ENCODE measurements around the gene IGBP1.
"Not testable (repeated sequence)": the region's sequence is repeated elsewhere in the genome, so short reads cannot be mapped to it uniquely, and the experiment has no call there.

The IGBP1 gene

DNA sequence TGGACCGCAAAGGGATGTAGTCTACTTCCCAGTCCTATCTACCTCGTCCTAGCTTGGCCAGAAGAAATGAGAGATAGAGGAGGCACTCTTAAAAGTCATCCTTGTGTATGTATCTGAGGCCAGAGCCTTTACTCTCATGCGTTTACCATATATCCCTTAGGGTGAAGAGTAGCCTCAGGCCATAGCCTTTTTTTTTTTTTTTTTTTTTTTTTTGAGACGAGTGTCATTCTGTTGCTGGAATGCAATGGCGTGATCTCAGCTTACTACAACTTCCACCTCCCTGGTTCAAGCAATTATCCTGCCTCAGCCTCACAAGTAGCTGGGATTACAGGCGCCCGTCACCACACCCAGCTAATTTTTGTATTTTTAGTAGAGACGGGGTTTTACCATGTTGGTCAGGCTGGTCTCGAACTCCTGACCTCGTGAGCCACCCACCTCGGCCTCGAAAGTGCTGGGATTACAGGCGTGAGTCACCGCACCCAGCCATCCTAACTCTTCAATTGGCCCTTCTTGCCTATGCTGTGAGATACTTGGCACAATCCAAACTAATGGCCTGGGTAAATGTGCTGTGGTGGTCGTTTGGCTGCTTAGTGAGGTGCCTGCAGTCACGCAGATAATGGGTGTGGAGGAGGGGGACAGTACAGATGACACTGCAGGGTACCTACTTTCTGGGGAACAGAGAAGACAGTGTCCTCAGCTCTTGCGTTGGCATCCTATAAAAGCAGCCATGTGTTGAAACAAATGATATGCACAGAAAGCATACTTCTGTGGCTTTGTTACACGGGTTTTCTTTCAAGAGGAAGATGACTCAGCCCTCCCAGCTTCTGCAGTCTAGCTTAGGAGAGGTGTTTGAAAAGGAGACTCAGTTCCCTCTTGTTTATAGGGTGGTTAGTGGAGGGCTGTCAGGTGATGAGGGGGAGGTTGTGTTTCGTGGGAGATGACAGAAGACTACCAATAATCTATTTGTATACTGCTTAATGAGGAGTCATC lies 33.6 kb downstream of the IGBP1 start:
- no peak for DNase-seq (ENCODE audit: low read depth, low spot score)
- H3K27ac ChIP-seq, result no peak overlapping the region

DNA sequence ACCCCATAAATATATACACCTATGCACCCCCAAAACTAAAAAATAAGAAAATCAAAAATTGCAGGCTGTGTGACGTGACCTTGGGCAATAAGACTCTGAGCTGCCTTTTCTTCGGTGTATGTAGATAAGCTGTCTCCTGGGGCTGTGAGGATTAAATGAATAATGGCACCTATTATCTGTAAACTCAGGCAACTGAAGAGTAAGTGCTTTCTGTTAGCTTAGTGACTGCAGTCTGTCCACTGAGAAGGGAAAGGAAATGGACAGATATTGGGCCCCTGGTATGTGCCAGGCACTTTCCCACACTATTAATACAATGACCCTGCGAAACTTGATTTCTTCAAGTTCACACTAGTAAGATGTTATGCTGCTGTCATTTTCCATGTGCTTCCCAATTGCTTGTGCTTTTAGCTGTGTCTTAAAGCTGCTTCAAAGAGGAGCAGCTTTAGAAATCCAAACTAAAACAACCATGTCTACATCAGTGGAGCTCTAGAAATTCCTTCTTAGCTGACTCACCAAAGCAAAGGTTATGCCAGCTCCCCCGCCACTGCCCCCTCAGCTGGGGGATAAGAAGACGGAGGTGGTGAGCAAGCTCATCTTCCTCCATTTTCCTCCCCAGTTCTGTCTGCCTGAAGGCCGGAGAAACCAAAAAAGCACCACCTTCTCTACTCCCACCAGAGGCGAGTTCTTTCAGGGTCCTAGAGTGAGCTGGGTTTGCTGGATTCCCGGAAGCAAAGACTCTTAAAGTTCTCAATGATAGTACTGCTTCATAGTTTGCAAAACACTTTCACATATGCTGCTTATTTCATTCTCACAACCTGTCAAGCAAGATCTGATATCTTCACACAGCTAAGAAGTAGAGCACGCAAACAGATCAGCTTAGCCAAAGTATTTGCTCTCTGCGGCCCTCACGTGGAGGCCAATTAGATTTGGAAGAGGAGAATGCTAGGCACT lies 35.3 kb downstream of the IGBP1 start:
- no peak for DNase-seq (ENCODE audit: low read depth, low spot score)
- H3K27ac ChIP-seq, result peak overlapping the region; percentile 3

DNA sequence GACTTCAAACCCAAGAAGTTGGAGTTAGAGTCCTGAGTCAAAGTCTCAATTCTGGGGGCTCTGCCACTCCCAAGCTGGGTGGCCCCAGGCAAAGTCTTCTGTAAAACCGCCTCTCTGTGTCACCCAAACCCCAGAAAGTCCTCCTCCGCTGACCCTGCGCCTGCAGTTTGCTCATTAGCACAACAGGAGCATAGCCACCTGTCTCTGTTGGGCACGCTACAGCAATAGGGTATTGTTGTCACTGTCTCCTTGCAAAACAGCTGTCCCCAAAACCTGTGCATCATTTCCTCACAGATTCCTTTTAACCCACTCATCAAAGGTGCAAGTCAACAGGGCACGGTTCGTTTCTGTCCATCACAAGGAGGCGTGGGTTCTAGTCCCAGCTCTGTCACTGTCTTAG lies 36.0 kb downstream of the IGBP1 start:
- DNase-seq (ENCODE audit: low read depth, low spot score), result no peak
- no peak overlapping the region for H3K27ac ChIP-seq

DNA sequence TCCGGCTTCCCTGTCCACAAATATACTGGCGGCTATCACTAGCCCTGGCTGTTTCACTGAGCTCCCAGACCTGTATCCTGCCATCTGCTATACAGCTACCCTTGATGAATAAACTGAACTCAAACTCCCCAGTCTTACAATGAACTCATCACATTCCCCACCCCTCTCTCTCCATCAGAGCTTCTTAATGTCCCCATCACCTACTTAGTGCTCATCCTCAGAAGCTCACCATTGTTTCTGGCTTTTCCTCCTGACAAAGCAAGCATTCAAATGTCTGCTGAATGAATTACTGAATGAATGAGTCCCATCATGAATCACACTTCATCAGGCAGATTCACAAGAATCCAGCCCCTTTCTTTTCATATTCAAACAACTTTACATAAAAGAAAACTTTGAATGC lies 38.4 kb downstream of the IGBP1 start:
- no peak for DNase-seq (ENCODE audit: low read depth, low spot score)

DNA sequence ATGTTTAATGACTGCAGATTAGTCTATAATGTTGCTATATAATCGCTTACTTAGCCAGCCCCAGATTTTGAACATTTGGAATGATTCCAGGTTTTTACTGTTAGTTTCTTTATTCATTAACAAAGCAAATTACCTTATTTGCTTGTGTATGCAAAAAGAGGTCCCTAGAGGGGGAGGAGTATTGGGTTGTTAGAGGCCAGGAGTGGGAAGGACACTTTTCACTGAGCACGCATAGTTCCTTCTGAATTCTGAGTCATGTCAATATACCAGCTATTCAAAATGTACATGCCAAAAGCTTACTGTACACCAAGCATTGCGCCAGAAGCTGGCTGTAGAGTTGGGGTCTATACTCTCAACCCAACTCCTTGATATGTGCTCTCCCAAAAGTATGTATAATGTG lies 39.0 kb downstream of the IGBP1 start:
- no peak overlapping the region for H3K27ac ChIP-seq
- no peak for DNase-seq (ENCODE audit: low read depth, low spot score)

More for the DNA sequence above, 38.4 kb downstream of the IGBP1 start:
- H3K27ac ChIP-seq, result no peak overlapping the region

DNA sequence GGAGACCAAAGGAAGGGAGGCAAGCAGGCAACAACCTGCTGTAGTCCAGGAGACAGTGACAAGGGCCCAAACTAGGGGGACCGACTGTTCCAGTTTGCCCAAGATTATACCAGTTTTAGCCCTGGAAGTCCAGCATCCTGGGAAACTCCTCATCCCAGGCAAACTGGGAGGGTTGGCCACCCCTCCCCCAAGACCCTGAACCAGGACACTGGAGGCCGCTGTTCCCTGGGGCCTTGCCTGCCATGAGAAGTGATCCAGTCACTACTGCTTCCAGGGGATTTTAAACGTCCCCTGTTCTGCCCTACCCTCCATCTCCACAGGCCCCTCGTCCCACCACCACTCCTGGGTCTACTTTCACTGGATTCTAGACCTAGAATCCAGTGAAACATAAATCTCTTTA lies 39.7 kb downstream of the IGBP1 start:
- DNase-seq (ENCODE audit: low read depth, low spot score), result no peak
- no peak overlapping the region for H3K27ac ChIP-seq

DNA sequence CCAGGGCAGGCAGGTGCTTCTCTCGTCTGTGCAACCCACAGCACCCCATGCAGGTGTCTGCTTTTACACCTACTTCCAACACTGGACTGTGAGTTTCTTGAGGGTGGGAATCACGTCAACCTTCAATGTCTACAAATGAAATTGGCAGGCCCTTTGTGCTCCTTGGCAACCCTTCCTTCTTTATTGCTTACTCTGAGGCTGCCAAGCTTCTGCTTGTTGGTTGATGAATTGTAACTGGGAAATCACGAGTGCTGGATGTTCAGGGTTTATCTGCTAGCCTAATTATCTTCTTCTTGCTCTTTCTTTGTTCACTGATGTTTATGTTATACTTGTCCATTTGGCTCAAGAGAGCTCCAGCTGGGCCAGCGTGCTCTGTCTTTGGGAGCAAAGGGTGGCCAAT lies 41.5 kb downstream of the IGBP1 start:
- DNase-seq (ENCODE audit: low read depth, low spot score), result no peak
- no peak overlapping the region for H3K27ac ChIP-seq

DNA sequence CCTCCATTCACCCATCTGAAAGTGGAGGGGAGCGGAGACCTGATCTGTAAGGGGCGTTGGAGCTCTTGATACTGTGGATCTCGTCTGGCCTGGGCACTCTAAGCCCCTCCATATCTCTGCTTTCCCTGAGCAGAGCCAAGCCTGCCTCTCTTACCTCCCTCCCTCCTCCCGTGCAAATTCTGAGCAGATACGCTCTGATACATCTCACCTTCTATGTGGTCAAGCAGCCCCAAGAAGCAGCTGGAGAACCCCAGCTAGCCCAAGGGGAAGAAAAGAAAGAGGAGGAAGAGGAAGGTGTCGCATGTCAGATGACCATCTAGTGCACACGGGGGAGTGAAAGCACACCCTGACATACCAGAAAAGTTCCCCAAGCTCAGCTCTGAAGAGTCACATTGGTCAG lies 42.1 kb downstream of the IGBP1 start:
- no peak for DNase-seq (ENCODE audit: low read depth, low spot score)
- H3K27ac ChIP-seq, result no peak overlapping the region

DNA sequence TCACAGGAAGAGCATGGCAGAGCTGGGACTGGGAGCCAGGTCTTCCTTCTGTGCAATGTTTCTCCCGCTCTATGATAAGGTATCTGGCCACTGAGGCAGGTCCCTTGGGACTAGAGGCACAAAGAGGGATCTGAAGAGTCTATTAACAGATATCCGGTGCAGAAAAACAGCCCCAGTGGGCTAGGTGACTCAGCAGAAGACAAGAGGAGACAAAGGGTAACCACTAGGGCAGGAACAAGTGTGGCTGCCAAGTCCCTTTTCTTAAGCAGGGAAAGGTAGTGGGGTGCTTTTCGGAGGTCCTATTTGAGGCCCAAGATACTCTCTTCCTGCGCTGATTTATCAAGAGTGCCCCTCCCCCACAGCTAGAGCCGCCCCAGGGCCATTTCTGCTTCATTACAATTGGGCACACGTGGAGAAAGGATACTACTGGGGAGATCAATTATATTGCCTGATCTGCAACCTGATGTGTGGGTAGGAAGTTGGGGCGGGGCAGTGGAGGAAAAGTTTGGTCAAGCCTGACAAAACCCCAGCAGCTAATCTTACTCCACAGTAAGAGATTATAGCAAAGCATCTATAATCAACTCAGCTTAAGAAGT lies 43.8 kb downstream of the IGBP1 start, which contains the start of gene DGAT2L6:
Gene DGAT2L6 (plus strand): TSS at position 546 of the 596 bp plus-strand sequence. CDS start 100 bp downstream, outside the sequence.
- no peak within 1 kb of the TSS for H3K27ac ChIP-seq
- no peak for DNase-seq (ENCODE audit: low read depth, low spot score)

DNA sequence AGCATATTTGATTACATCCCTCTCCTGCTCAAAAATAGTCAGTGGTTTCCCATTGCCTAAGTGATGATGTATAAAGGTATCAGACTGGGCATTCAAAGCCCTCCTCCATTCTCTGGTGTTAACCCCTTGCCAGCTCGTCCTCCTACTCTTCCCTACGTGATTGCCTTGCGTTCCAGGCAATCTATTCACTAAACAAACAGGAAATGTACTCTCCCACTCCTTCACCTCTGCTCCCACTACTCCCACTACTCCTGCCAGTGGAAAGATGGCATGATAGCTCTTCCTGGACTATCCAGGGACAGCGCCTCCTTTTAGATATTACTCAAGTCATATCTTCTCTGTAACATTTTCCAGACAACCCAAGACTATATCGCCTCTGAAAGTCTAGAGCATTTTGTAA lies 49.8 kb downstream of the IGBP1 start:
- H3K27ac ChIP-seq, result no peak overlapping the region
- no peak for DNase-seq (ENCODE audit: low read depth, low spot score)

DNA sequence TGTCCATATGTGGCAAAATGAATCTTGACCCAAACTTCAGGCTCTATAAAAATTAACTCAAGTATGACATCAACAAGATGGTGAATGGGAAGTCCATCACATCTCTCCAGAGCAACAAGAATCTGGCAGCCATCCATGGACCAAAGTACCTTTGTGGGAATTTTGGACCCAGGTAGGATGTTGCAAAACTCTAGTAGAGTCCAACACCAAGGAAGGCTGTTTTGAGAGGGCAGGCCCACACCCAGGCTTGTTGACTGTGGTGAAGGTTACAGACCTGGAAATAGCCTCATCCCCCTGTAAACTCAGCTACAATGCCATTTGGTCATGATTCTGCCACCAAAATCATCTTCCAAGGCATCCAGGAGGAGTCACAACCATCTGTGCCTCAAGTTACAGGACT lies 57.0 kb downstream of the IGBP1 start:
- DNase-seq (ENCODE audit: low read depth, low spot score), result no peak
- H3K27ac ChIP-seq, result no peak overlapping the region

DNA sequence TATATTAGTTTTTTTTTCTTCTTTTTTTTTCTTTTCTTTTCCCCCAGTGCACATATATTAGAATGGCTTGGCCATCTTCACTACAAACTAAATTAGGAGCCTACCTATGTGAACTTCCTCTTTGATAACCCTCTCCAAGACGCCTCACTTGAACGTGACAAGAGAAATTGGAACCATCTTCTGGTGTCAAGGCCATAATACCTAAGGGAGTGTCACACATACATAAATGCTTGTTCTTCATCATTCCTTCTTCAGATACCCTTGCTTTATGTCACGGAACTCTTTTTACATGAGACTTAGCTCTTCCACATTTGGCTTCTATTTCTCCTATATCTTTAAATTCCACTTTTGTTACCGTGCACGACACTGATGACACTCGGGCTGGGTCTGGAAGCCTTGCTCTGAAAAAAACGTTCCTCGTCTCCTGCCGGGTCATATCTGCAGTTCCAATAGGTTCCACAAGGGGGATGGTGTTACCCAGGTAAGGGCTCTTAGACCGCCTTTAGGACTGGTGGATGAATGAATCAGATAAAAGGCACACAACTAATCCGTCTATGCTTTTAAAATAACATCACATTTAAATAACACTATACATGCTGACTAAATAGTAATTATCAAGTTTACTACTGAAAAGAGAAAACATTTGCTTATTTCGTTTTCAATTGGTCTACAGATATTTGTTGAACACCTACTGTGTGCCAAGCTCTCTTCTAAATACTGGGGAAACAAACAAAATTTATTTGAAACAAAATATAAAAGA lies 63.9 kb downstream of the IGBP1 start:
- H3K27ac ChIP-seq, result no peak overlapping the region
- DNase-seq (ENCODE audit: low read depth, low spot score), result peak; percentile 16

DNA sequence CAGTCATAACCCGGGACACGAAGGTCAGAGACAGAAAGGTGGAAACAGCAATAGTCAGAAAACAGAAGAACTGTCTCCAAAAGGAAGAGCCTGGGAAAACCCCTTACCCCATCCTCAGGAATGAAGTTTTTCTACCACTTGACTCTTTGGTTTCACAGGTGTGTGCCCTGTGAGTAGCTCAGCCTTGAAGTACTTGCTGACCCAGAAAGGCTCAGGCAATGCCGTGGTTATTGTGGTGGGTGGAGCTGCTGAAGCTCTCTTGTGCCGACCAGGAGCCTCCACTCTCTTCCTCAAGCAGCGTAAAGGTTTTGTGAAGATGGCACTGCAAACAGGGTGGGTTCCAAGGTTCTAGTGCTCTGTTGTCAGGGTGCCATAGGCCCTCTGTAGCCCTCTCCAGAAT lies 68.5 kb downstream of the IGBP1 start:
- H3K27ac ChIP-seq, result no peak overlapping the region
- no peak for DNase-seq (ENCODE audit: low read depth, low spot score)

DNA sequence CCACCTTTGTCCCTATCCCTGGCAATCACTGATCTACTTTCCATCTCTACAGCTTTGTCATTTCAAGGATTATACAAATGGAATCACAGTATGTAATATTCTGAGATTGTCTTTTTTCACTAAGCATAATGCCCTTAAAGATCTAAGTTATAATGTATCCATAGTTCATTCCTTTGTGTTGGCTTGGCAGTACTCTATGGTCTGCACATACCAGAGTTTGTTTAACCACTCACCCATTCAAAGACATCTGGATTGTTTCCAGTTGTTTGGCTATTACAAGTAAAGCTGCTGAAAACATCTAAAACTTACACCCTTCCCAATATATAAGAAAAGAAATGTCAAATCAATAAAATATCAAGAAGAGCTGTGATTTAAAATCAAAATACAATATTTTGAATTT lies 75.2 kb downstream of the IGBP1 start:
- no peak for DNase-seq (ENCODE audit: low read depth, low spot score)
- no peak overlapping the region for H3K27ac ChIP-seq

DNA sequence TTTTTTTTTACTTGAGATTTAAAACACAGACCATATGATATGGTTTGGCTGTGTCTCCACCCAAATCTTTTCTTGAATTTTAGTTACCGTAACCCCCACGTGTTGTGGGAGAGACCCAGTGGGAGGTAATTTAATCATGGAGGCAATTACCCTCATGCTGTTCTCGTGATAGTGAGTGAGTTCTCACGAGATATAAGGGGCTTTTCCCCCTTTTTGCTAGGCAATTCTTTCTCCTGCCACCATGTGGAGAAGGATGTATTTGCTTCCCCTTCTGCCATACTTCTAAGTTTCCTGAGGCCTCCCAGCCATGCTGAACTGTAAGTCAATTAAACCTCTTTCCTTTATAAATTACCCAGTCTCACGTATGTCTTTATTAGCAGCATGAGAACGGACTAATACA lies 76.3 kb downstream of the IGBP1 start:
- H3K27ac ChIP-seq; DNase-seq (ENCODE audit: low read depth, low spot score): not testable (repeated sequence)

All from epithelial cell of prostate (primary cell).